HG02938 (cell line): ENCODE results near the gene ASPRV1.
"Not testable (repeated sequence)": the region's sequence is repeated elsewhere in the genome, so short reads cannot be mapped to it uniquely, and the experiment has no call there.

Experiments used
- ATAC-seq: cut with Tn5 transposase; IDR thresholded peaks from one replicate; pipeline ENCODE4 v1.9.1; 2021; ENCODE audit warnings: mild to moderate bottlenecking, moderate library complexity; ENCODE audit not compliant: unreplicated experiment

Gene ASPRV1

GRCh38 chr2:69961496-69961895 lies at the start of gene ASPRV1:
Gene ASPRV1 (minus strand): TSS chr2:69961631. CDS start chr2:69961436, 195 bp downstream.
- no peak for ATAC-seq

GRCh38 chr2:70010576-70011111 lies 49.2 kb upstream of the ASPRV1 start:
- no peak for ATAC-seq

- no peak for ATAC-seq
Measured at GRCh38 chr2:70009762-70010575, 48.5 kb upstream of the ASPRV1 start.

DNA sequence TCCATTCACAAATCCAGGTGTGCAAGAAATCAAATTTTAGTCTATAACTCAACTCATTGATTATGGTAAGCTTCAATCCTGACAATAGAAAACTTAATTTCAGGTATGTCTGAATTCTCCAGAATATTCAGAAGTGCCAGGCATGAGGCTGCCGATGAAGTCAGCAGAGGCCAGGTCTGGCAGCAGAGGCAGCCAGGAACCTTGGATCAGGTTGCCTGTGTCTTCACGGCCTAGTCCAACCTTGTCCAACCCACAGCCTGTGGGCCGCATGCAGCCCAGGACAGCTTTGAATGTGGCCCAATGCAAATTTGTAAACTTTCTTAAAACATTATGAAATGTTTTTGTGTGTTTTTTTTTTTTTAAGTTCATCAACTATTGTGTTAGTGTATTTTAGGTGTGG lies 46.9 kb upstream of the ASPRV1 start:
- ATAC-seq = no peak

- no peak for ATAC-seq
Measured at GRCh38 chr2:70007151-70007550, 45.7 kb upstream of the ASPRV1 start.

- no peak for ATAC-seq
Measured at GRCh38 chr2:70006447-70006784, 45.0 kb upstream of the ASPRV1 start.

GRCh38 chr2:70005752-70006446 lies 44.5 kb upstream of the ASPRV1 start:
- no peak for ATAC-seq

DNA sequence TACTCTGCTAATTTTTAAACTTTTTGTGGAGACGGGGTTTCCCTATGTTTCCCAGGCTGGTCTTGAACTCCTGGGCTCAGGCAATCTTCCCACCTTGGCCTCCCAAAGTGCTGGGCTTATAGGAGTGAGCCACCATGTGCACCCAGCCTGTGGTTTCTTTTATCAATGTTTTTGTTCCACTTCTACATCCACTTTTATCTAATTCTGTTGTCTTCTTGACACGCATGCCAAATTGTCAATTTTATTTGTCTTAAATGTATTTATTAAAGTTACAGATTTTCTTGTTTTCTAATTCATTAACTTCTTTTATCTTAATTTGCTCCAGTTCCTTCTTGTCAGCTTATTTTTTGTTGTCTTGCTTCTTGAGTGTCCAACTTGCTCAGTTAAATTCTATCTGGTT lies 43.8 kb upstream of the ASPRV1 start:
- ATAC-seq = no peak

- ATAC-seq = no peak
Measured at GRCh38 chr2:70003093-70003830, 41.8 kb upstream of the ASPRV1 start.

- no peak for ATAC-seq
Measured at GRCh38 chr2:70002241-70002899, 40.9 kb upstream of the ASPRV1 start.

- ATAC-seq = not testable (repeated sequence)
Measured at GRCh38 chr2:70000529-70000928, 39.1 kb upstream of the ASPRV1 start.

GRCh38 chr2:69998761-69999160 lies 37.3 kb upstream of the ASPRV1 start:
- no peak for ATAC-seq

- no peak for ATAC-seq
Measured at GRCh38 chr2:69997015-69997830, 35.8 kb upstream of the ASPRV1 start.

GRCh38 chr2:69995511-69995910 lies 34.1 kb upstream of the ASPRV1 start:
- no peak for ATAC-seq

DNA sequence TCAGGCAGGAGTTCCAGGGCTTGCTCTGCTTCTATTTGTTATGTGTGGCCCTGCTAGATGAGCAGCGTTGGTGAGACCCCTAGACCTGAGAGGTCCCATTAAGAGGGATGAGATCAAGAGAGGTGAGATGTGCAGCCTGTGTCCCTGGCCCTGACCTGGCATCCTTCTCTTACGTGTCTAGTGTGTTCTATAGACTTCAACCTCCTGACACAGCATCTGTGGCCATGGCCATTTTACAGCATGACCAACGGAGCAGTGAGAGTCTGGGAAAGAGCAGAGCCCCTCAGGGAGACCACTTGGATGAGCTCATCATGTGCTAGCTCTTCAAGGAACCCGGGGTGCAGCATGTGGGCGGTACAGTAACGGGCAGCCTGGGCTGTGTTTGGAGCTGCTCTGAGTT lies 32.7 kb upstream of the ASPRV1 start:
- ATAC-seq = no peak

- ATAC-seq = no peak
Measured at GRCh38 chr2:69993708-69994107, 32.3 kb upstream of the ASPRV1 start.

- no peak for ATAC-seq
Measured at GRCh38 chr2:69993048-69993565, 31.7 kb upstream of the ASPRV1 start.

DNA sequence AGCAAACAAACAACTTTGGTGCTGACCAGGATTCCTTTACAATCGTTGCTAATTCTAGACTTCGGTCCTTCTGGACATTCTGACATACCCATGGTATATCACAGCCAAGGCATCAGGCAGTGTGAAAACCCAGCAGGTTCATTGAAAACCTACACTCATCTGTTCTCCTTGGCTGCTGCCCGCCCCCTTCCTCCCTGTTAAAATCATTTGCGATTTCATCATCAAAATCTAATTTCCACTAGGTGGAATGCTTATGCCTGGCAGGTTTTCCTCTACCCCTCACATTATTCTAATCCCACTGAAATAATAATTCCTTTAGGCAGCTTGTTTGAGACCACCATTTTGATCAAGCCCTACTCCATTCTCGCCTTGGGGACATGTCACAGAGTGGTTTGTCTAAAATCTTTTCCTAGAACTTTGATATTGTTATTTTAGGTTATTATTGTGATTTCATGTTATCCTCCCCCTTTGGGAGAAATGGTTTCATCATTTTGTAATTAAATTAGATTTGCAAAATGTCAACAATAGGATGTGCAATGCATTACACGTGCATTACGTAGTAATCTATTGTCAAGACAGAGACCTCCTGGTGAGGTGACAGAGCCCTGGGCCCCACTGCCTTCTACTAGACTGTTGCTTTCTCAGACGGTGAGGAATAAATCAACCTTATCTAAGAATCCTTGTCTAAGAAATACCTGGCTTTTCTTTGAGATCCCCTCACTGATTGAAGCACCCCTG lies 31.0 kb upstream of the ASPRV1 start:
- no peak for ATAC-seq

DNA sequence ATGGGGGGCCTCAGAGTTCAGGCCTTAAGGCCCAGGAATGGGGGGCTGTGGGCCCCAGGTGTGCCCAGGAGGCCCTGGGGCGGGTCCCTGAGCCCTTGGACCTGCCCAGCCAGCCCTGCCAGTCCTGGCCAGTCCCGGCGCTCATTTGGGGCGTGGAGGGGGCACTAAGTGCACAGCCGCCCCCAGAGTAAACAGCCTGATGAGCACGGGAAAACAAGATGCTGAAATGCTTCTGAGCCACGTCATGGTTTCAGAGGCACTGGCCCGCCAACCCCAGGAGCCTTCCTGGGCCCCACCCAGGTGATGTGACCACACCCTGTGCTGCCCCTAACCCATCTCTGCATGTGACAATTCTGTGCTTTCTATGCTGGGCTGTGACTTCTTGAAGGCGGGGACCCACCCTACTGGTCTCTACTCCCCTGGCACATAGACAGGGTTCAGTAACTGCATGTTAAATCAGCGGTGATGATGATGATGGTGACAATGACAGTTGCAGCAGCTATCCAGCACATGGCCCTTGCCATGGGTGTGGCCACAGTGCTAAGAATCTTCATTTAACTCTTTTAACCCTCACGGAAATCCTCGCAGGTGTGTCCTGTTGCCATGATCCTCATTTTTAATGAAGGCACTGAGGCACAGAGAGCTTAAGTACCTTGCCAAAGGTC lies 28.1 kb upstream of the ASPRV1 start:
- ATAC-seq = no peak
